Fibroblast of villous mesenchyme (primary cell): ENCODE measurements around the gene MATCAP1. TPM values are rescaled to one million over a fixed set of nuclear protein-coding genes. Genes with fewer than 3 reads are reported as not detected.

ENCODE experiments used
- DNase-seq: peaks from one replicate; pipeline ENCODE4 v3.0.0-alpha.2; 2010; ENCODE audit warnings: low read depth
- H3K4me3 ChIP-seq: 2 replicates; pipeline ENCODE4 v1.5.1; 2011; ENCODE audit warnings: low read depth, mild to moderate bottlenecking, low read length
- CTCF ChIP-seq: IDR thresholded peaks from 2 replicates; pipeline ENCODE4 v1.5.1; 2012; ENCODE audit warnings: low read depth, mild to moderate bottlenecking, low read length; ENCODE audit not compliant: insufficient read depth
- total RNA-seq: library from RNA; depleted of rRNA; stranded (reverse); fragments of >200 nt; gene quantifications from 2 replicates; pipeline ENCODE4 v1.2.3, GENCODE V29; 2012

The MATCAP1 gene
- total RNA-seq, 1 donor = 9.9 TPM

- peak; percentile 30 for DNase-seq
These were observed 23.7 kb upstream of the MATCAP1 start for GRCh38 chr16:67207249-67208091.

GRCh38 chr16:67206838-67207248, 23.1 kb upstream of the MATCAP1 start:
- no peak for TF ChIP-seq CTCF
- H3K4me3 ChIP-seq = no peak overlapping the region
- no peak for DNase-seq

More at GRCh38 chr16:67207249-67208091, 23.7 kb upstream of the MATCAP1 start:
- no peak for TF ChIP-seq CTCF
- no peak overlapping the region for H3K4me3 ChIP-seq

- no peak for TF ChIP-seq CTCF
- no peak for DNase-seq
These were observed 22.5 kb upstream of the MATCAP1 start for GRCh38 chr16:67206129-67206837.

GRCh38 chr16:67204076-67204475, 20.3 kb upstream of the MATCAP1 start:
- no peak for DNase-seq
- H3K4me3 ChIP-seq = no peak overlapping the region

More at GRCh38 chr16:67206129-67206837, 22.5 kb upstream of the MATCAP1 start:
- no peak overlapping the region for H3K4me3 ChIP-seq

GRCh38 chr16:67202956-67203493, 19.3 kb upstream of the MATCAP1 start:
- no peak for DNase-seq
- H3K4me3 ChIP-seq = no peak overlapping the region
- TF ChIP-seq CTCF = no peak

More at GRCh38 chr16:67204076-67204475, 20.3 kb upstream of the MATCAP1 start:
- no peak for TF ChIP-seq CTCF

- H3K4me3 ChIP-seq = no peak overlapping the region
- no peak for TF ChIP-seq CTCF
- DNase-seq = no peak
These were observed 18.7 kb upstream of the MATCAP1 start for GRCh38 chr16:67202426-67202825.
